VCaP (cell line): Measurements from ENCODE around the gene RARS1.

Experiments
- H3K27ac ChIP-seq: fragments of 450-650 bp; 2 replicates; pipeline ENCODE4 v1.5.1; 2017
- TF ChIP-seq, protein P1 (sequence below): fragments of 450-650 bp; conservative IDR thresholded peaks from 2 replicates; pipeline ENCODE4 v1.5.1; 2017; ENCODE audit warnings: mild to moderate bottlenecking, moderate library complexity

Gene RARS1

DNA sequence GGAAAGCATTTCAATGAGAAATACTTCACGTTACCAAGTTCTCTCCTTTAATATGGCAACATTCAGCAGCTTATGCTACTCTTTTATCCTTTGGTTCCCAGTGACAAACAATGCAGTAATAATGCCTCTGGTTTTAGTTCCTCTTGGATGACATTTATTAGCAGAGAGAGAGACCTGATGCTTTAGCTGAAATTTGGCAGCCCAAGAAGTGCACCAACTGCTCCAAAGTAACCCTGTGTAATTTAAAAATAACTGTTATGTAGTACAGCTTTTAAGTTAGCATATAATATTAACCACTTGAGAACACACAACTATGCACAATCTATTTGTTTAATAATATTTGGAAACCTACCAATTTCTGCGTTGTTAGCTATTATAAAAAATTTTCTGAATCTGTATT is 71.1 kb downstream of the RARS1 start:
- TF ChIP-seq, protein P1, sequence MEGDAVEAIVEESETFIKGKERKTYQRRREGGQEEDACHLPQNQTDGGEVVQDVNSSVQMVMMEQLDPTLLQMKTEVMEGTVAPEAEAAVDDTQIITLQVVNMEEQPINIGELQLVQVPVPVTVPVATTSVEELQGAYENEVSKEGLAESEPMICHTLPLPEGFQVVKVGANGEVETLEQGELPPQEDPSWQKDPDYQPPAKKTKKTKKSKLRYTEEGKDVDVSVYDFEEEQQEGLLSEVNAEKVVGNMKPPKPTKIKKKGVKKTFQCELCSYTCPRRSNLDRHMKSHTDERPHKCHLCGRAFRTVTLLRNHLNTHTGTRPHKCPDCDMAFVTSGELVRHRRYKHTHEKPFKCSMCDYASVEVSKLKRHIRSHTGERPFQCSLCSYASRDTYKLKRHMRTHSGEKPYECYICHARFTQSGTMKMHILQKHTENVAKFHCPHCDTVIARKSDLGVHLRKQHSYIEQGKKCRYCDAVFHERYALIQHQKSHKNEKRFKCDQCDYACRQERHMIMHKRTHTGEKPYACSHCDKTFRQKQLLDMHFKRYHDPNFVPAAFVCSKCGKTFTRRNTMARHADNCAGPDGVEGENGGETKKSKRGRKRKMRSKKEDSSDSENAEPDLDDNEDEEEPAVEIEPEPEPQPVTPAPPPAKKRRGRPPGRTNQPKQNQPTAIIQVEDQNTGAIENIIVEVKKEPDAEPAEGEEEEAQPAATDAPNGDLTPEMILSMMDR, result no peak
- no peak overlapping the region for H3K27ac ChIP-seq

DNA sequence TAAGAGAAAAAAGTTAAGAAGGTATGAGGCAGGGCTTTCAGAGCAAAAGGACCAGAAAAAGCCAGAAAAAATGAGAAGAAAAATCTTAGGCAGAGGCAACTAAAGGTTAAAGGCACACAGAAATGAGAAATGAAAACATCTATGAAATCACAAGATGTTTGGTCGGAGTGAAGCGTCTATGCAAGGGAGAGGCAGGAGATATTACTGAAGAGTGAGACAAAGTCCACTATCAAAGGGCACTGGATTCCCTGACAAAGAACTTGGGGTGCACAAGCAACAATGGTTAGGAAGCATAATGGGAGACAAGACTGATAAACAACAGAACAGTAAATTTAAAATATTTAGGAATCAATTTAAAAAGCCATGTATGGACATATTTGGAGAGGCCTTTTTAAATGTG is 76.0 kb downstream of the RARS1 start:
- TF ChIP-seq, protein P1, result no peak
- H3K27ac ChIP-seq, result no peak overlapping the region

DNA sequence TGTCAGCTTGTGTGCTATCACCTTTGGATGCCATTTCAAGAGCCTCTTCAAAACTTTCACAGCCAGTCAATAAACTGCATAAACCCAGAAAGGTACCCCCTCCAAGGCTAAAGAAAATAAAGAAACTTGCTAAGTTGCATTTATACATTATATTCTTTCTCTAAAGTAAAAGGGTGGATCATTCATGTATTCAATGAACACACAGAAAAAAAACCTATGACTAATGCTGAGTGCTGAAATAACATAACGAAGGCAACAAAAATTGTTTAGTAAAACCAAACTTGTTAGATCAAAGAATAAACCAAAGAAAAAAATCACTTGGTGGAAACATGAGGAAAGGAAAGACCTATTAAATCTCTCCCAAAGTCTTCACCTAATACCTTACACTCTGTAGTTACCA is 77.7 kb downstream of the RARS1 start:
- TF ChIP-seq, protein P1, result no peak
- no peak overlapping the region for H3K27ac ChIP-seq

DNA sequence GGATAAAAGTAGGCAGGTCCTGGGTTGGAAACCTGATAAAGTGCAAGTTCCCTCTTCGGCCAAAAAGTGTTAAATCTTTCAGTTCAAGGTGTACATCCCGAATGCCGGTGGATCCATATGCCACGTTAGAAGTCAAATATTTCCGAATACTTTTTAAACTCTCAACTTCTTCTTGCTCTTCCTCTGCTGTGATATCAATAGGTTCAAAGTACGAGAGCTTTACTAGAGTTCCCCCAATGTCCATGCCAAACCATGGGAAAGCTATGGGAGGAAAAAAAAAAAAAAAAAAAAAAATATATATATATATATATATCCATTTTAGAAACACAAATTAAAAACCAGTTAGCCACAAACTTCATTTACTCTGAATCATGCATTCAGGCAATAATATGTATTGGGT is 82.5 kb downstream of the RARS1 start:
- TF ChIP-seq, protein P1, result no peak
- H3K27ac ChIP-seq, result no peak overlapping the region
